Cardiac fibroblast (primary cell): Measurements from ENCODE around the gene PEMT.
A peak's percentile ranks its signal among the peaks of the same experiment; 100 is the strongest.

Experiments used
- DNase-seq, 2 donors: peaks; one replicate each; pipeline versions ENCODE4 v3.0.0 to v3.0.0-alpha.2; 2010; ENCODE audit warnings: low read depth in 2 of 2
- H3K4me3 ChIP-seq, 2 donors: replicated peaks in 1 of 2; 1 replicate in 1 of 2; 2 replicates in 1 of 2; pipeline ENCODE4 v1.5.1; 2011; ENCODE audit warnings: low read depth in 2 of 2, low read length in 2 of 2, mild to moderate bottlenecking in 2 of 2, moderate library complexity in 1 of 2
- CTCF ChIP-seq: IDR thresholded peaks from one replicate; pipeline ENCODE4 v1.5.1; 2011; ENCODE audit warnings: low read depth, mild to moderate bottlenecking, low read length, inconsistent platforms

Gene PEMT

GRCh38 chr17:17514361-17514992, 77.0 kb downstream of the PEMT start:
- TF ChIP-seq CTCF, result no peak
- no peak overlapping the region for H3K4me3 ChIP-seq
- DNase-seq, result no peak

GRCh38 chr17:17513626-17514025, 77.9 kb downstream of the PEMT start:
- no peak for DNase-seq
- TF ChIP-seq CTCF, result no peak
- H3K4me3 ChIP-seq, result no peak overlapping the region

- no peak overlapping the region for H3K4me3 ChIP-seq
- no peak for DNase-seq
- TF ChIP-seq CTCF, result no peak
Measured at GRCh38 chr17:17512866-17513265, 78.6 kb downstream of the PEMT start.

DNA sequence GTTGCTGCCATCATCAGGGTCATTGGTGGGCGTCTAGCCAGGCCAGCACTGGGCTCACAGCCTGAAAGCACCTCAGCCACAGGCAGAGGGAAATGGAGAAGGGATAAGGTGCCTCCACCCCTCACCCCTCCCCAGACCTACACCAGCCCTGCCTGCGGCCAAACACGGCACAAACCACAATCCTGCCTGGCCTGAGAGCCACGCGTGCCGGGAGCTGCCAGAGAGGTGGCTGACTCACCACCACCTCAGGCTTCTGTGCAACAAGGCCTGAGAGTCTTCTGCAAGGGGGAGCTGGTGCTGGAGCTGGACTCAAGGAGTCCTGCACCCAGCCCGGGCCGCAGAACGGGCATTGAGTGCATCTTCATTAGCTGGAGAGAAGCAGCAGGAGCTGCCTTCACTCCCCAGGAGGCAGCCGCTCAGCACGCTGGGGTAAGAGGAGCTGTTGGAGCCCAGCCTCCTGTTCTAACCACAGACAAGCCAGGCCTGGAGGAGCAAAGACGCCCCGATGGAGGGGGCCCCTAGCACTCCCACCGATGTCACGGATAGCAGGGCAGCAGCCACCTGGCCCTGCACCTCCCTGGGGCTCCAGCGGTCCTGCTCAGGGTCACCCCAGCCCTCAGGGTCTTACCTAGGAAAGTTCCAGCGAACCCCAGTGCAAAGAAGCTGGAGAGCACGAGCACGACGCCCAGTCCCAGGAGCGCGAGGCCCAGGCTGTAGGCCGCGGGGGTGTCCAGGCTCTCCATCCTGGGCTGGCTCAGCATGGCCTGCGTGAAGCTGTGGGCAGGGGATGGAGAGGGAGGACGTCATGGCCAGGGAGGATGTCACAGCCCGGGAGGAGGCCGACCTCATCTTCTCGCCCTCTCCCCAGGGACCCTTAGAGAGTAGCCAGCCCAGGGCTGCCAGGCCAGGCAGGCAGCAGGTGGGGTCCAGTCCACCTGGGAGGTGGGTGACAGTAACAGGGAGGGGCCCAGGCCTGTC, 79.3 kb downstream of the PEMT start:
- DNase-seq, result peak; percentile 77 to 83
- no peak overlapping the region for H3K4me3 ChIP-seq
- TF ChIP-seq CTCF, result no peak

- no peak overlapping the region for H3K4me3 ChIP-seq
- no peak for TF ChIP-seq CTCF
- DNase-seq, result no peak
Measured at GRCh38 chr17:17511293-17511741, 80.2 kb downstream of the PEMT start.

GRCh38 chr17:17510456-17511292, 80.8 kb downstream of the PEMT start:
- H3K4me3 ChIP-seq, result no peak overlapping the region
- DNase-seq, result no peak
- TF ChIP-seq CTCF, result no peak
